DOHH2 (cell line): ENCODE results near the gene GCNT2.

Experiments used
- CTCF ChIP-seq: fragments of 200-600 bp; sonication (generic); IDR thresholded peaks from one replicate; pipeline ENCODE4 v1.5.1; 2014; ENCODE audit warnings: antibody characterized with exemption, mild to moderate bottlenecking, low read depth, low read length; ENCODE audit not compliant: poor library complexity, severe bottlenecking
- EZH2phosphoT487 ChIP-seq: fragments of 200-600 bp; sonication (generic); IDR thresholded peaks from 2 replicates; pipeline ENCODE4 v1.6.1; 2017; ENCODE audit warnings: borderline replicate concordance, mild to moderate bottlenecking, antibody characterized with exemption, low read length, moderate library complexity, mixed read lengths

DNA sequence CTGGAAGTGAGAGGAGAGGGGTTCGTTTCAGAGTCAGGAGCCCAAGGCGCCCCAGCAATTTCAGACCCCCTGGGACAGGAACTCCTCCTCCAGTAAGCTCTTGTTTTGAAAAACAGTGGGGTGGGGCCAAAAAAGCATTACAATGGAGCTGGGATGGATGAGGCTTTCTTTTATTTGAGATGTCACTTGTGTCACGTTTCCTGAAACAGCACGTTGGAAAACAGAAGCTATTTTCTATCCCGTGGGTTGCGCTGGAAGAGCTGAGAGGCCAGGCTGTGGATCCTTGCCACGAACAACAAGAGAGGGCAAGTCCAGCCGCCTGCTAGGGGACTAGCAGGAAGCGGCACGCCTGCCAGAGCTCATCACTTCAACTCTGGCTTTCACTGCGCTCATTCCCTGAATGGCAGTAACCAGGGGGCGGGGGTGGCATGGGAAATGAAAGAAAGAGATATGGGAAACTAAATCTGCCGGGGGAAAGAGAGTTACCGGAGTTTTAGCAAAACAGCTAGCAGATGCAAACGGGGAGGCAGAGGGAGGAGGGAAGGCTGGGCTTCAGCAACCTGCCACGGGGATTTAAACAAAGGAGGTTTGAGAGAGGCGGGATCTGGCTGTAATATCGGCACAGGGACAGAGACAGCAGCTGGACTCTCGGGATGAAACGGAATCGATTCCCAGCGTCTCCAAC, 34.6 kb downstream of the GCNT2 start:
- TF ChIP-seq CTCF (no peak), EZH2phosphoT487 (no peak)
